Breast epithelium (tissue), 3 donors: Measurements from ENCODE around the gene SNAP25.

Experiments
- CTCF ChIP-seq, 3 donors: fragments of 450-650 bp; IDR thresholded peaks; one replicate each; pipeline ENCODE4 v1.5.1; 2016 to 2017; ENCODE audit warnings: antibody characterized with exemption in 3 of 3, mild to moderate bottlenecking in 3 of 3, moderate library complexity in 3 of 3
- POLR2A ChIP-seq: fragments of 450-650 bp; IDR thresholded peaks from one replicate; pipeline ENCODE4 v1.6.1; 2016; ENCODE audit warnings: antibody characterized with exemption, mild to moderate bottlenecking, moderate library complexity

GRCh38 chr20:10291568-10292248, 73.1 kb downstream of the SNAP25 start:
- TF ChIP-seq POLR2A (no peak), CTCF (IDR thresholded peaks at IDR 0.05) (no peak)
